Measurements from ENCODE around the gene TCHP.

TCHP gene

GRCh38 chr12:109934026-109934425, 34.0 kb downstream of the TCHP start:
- no peak for DNase-seq (ENCODE audit: low read depth)

- no peak for DNase-seq (ENCODE audit: low read depth)
Observed at GRCh38 chr12:109937371-109937770, 37.3 kb downstream of the TCHP start.

- no peak for DNase-seq (ENCODE audit: low read depth)
Observed at GRCh38 chr12:109938947-109939346, 38.9 kb downstream of the TCHP start.

GRCh38 chr12:109939504-109939903, 39.4 kb downstream of the TCHP start:
- DNase-seq (ENCODE audit: low read depth), result no peak

- no peak for DNase-seq (ENCODE audit: low read depth)
Observed at GRCh38 chr12:109940339-109940923, 40.4 kb downstream of the TCHP start.

- no peak for DNase-seq (ENCODE audit: low read depth)
Observed at GRCh38 chr12:109943811-109944210, 43.7 kb downstream of the TCHP start.

GRCh38 chr12:109944561-109945359, 44.7 kb downstream of the TCHP start:
- DNase-seq (ENCODE audit: low read depth), result peak; percentile 20

GRCh38 chr12:109946505-109946904, 46.4 kb downstream of the TCHP start:
- no peak for DNase-seq (ENCODE audit: low read depth)

GRCh38 chr12:109946913-109947312, 46.8 kb downstream of the TCHP start:
- no peak for DNase-seq (ENCODE audit: low read depth)

- no peak for DNase-seq (ENCODE audit: low read depth)
Observed at GRCh38 chr12:109947521-109947920, 47.4 kb downstream of the TCHP start.

- DNase-seq (ENCODE audit: low read depth), result no peak
Observed at GRCh38 chr12:109948368-109948767, 48.3 kb downstream of the TCHP start.

GRCh38 chr12:109949089-109949488, 49.0 kb downstream of the TCHP start:
- DNase-seq (ENCODE audit: low read depth), result peak; percentile 16

GRCh38 chr12:109950625-109951024, 50.6 kb downstream of the TCHP start:
- DNase-seq (ENCODE audit: low read depth), result no peak

- peak; percentile 10 for DNase-seq (ENCODE audit: low read depth)
Observed at GRCh38 chr12:109951136-109951535, 51.1 kb downstream of the TCHP start.

- DNase-seq (ENCODE audit: low read depth), result peak; percentile 9
Observed at GRCh38 chr12:109951751-109952150, 51.7 kb downstream of the TCHP start.

- no peak for DNase-seq (ENCODE audit: low read depth)
Observed at GRCh38 chr12:109952160-109952858, 52.2 kb downstream of the TCHP start.

GRCh38 chr12:109952873-109953272, 52.8 kb downstream of the TCHP start:
- DNase-seq (ENCODE audit: low read depth), result no peak

GRCh38 chr12:109953656-109954055, 53.6 kb downstream of the TCHP start:
- DNase-seq (ENCODE audit: low read depth), result no peak

GRCh38 chr12:109958374-109958773, 58.3 kb downstream of the TCHP start:
- DNase-seq (ENCODE audit: low read depth), result no peak

- DNase-seq (ENCODE audit: low read depth), result no peak
Observed at GRCh38 chr12:109959411-109960093, 59.5 kb downstream of the TCHP start.

- DNase-seq (ENCODE audit: low read depth), result no peak
Observed at GRCh38 chr12:109961201-109961600, 61.1 kb downstream of the TCHP start.

- no peak for DNase-seq (ENCODE audit: low read depth)
Observed at GRCh38 chr12:109961612-109962011, 61.5 kb downstream of the TCHP start.

GRCh38 chr12:109962398-109962797, 62.3 kb downstream of the TCHP start:
- no peak for DNase-seq (ENCODE audit: low read depth)
